GM13976 (cell line): ENCODE results near the gene CDK14.

ENCODE experiments used
- DNase-seq: peaks from one replicate; pipeline ENCODE4 v3.0.0; 2012; ENCODE audit warnings: low spot score
- in situ Hi-C: fragments of 300-500 bp; cut with MboI; formaldehyde crosslinking; loops from one replicate; pipeline ENCODE4 v1.12.0; 2022; ENCODE audit warnings: low sequenced_read_pairs, mixed read lengths, inconsistent platforms; ENCODE audit not compliant: unreplicated experiment
- TF ChIP-seq, protein P1 (sequence below): IDR thresholded peaks from 2 replicates; pipeline ENCODE4 v1.5.1; 2012; ENCODE audit warnings: borderline replicate concordance, mild to moderate bottlenecking; ENCODE audit not compliant: insufficient read depth; ENCODE audit errors: extremely low read depth, missing control alignments, control extremely low read depth

CDK14 gene

DNA sequence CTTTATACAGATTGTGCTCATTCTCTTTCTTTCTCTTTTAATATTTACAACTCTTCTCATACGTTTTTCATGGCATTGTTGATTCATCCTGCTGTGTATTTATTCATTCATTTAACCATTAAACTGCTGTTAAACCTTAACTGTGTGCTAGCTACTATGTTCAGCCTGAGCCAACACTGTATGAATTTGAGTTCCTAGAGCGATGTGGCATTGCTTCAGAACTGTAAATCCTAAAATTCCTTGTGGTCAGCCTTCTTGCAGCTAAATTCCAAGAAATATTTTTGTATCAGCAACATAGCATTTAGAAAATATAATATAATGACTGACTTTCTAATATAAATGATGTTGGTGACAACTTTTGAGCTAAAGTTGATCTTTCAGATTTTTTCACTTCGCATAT is 483.4 kb downstream of the CDK14 start:
- no peak for DNase-seq
- TF ChIP-seq, protein P1, sequence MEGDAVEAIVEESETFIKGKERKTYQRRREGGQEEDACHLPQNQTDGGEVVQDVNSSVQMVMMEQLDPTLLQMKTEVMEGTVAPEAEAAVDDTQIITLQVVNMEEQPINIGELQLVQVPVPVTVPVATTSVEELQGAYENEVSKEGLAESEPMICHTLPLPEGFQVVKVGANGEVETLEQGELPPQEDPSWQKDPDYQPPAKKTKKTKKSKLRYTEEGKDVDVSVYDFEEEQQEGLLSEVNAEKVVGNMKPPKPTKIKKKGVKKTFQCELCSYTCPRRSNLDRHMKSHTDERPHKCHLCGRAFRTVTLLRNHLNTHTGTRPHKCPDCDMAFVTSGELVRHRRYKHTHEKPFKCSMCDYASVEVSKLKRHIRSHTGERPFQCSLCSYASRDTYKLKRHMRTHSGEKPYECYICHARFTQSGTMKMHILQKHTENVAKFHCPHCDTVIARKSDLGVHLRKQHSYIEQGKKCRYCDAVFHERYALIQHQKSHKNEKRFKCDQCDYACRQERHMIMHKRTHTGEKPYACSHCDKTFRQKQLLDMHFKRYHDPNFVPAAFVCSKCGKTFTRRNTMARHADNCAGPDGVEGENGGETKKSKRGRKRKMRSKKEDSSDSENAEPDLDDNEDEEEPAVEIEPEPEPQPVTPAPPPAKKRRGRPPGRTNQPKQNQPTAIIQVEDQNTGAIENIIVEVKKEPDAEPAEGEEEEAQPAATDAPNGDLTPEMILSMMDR: no peak
- in situ Hi-C loops: loop anchor here (25.0 kb wide), 1 partner anchor 558 kb away; no protein-coding TSS in a partner anchor

DNA sequence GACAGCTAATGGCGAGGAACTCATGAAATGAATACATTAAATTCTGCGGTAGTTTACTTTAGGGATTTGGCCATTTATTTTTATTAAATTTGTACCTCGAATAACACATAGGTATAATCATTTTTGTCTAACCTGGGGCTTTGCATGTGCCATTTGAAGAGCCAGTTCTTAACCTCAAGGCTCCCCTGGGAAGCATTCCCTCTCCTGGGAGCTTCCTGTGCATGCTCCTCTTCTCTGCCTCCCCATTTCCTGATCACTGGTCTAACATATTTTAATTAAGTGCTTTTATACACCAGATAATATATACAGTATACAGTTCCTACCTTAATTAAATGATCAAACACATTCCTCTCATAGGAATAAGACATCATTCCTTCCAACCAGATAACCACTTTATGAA is 484.2 kb downstream of the CDK14 start:
- TF ChIP-seq, protein P1: no peak
- in situ Hi-C loops: loop anchor here (25.0 kb wide), 1 partner anchor 557 kb away; no protein-coding TSS in a partner anchor
- no peak for DNase-seq

DNA sequence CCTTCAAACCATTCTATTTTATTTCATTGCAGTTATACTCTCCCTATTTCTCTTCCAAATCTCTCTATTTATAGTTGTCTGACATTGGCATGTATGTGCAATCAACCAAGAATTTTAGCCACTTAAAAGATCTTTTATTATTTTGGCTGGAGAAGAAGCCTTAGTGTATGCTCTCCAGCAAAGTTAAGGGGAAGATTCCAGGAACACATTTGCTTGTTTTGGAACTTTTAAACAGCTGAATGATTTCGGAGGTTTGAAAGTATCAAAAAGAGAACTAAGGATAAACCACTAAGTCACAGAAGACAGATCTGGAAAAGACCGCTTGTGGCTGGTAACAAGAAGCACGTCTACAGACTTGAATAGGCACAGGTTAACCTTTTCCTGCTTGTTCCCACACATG is 485.9 kb downstream of the CDK14 start:
- no peak for DNase-seq
- TF ChIP-seq, protein P1: no peak
- in situ Hi-C loops: loop anchor here (25.0 kb wide), 1 partner anchor 555 kb away; no protein-coding TSS in a partner anchor

DNA sequence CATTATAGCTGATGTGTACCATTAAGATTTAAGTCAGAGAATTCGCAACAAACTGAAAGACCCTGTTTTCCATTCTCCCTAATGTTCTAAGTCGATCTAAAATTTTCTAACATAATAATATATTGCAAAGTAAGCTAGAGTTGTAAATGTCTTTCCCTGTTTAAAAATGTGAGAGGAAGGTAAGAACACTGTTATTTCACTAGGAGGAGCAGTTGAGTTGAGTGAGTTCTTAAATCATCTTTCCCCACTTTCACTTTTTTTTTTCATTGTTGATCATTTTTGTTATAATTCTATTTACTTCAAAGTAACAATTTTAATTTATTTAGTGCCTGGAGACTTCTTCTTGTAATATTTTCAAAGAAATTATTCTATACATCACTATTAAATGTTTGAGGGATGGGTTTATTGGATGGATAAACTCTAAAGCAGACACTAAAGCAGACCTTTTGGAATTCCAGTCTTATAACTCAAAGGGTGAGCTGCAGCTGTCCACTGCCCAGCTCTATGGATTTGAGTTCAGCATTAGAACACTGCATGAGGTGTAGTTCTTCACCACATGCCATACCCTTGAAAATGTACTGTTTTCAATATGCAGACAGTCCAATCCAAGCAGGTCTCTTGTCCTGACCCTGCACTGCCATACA is 486.9 kb downstream of the CDK14 start:
- TF ChIP-seq, protein P1: peak; percentile 21
- in situ Hi-C loops: loop anchor here (25.0 kb wide), 1 partner anchor 554 kb away; no protein-coding TSS in a partner anchor
- no peak for DNase-seq

DNA sequence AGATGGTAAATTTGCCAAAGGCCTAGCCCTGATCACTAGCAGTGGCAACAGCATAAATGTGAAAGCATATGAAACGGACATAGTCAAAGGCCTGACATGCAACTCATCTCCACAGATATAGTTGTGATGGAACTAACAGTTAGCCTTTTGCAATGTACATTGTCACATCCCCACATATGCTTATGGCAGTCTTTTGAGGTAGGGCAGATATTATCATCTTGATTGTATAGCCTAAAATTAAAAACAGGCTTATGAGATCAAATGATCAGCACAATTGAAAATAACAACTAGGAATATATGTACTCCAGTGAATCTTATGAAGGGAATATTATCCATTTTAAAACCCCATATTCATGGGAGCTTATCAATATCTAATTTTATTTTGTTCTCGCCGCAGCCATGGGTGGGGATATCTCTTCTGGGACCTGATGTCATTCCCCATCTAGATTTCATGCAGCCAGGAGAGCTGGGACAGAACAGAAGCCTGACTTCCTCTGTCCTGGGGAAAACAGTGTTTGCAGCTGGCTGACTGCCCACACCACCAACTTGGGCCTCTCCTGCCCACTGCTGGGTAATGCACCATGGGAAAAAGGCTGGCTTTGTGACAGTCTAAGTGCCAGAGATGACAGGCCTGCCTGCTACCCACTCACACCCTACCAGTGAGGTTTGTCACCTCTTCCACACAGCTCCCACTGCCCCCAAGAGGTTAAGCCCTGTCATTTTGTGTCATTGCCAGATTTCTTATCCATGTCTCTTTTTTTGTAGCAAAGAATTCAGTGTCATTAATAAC is 487.9 kb downstream of the CDK14 start:
- TF ChIP-seq, protein P1: no peak
- DNase-seq: no peak
- in situ Hi-C loops: loop anchor here (25.0 kb wide), 1 partner anchor 553 kb away; no protein-coding TSS in a partner anchor

DNA sequence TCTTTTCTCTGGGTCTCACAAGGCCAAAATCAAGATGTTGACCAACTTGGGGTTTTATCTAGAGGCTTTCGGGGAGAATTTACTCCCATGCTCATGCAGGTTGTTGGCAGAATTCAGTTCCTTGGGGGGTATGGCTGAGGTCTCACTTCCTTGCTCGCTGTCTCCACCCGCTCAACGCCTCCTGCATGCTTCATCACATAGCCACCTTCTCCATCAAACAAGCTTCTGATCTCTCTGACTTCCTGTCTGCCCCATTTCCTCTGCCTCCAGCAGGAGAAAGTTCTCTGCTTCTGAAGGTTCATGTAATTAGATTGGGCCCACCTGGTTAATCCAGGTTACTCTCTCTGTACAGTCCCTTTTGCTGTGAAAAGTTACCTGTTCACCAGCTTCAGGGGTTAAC is 489.1 kb downstream of the CDK14 start:
- TF ChIP-seq, protein P1: no peak
- in situ Hi-C loops: loop anchor here (25.0 kb wide), 1 partner anchor 552 kb away; no protein-coding TSS in a partner anchor
- DNase-seq: no peak
